GM21360 (cell line): ENCODE data around the gene MYRF.

Source experiments
- ATAC-seq: cut with Tn5 transposase; IDR thresholded peaks from one replicate; pipeline ENCODE4 v1.9.1; 2021; ENCODE audit warnings: mild to moderate bottlenecking, moderate library complexity; ENCODE audit not compliant: unreplicated experiment

The MYRF gene

DNA sequence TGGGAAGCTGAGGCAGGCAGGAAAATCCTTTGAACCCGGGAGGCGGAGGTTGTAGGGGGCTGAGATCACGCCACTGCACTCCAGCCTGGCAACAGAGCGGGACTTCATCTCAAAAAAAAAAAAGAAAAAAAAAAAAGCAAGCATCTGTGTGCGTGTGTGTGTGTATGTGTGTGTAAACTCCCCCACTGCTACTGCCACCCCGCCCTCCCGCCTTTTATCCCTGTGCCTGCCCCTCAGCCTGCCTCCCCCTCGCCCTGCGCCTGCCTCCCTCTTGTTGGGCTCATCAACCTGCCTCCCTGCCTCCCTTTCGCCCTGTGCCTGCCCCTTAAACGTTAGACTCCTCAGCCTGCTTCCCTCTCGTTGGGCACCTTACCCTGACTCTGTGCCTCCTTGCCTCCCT is 22.0 kb downstream of the MYRF start:
- ATAC-seq, result no peak

DNA sequence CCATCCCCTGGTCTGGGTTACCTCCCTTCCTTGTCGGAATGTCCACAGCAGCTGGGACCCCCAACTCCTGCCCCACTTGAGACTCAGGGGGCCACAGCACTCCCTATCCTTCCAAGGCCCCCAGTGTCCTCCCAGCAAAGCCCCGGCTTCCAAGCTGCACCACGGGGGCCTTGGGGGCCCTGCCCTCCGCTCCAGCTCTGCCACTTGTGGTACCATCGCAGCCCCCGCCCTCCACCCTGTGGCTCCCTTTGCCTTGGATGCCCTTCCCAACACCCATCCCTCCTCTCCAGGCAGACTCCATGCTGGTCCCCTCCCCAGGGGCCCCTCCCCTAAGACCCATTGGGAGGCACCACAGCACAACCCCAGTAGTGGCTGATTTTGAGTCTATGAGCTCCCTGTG is 22.7 kb downstream of the MYRF start:
- ATAC-seq, result no peak

DNA sequence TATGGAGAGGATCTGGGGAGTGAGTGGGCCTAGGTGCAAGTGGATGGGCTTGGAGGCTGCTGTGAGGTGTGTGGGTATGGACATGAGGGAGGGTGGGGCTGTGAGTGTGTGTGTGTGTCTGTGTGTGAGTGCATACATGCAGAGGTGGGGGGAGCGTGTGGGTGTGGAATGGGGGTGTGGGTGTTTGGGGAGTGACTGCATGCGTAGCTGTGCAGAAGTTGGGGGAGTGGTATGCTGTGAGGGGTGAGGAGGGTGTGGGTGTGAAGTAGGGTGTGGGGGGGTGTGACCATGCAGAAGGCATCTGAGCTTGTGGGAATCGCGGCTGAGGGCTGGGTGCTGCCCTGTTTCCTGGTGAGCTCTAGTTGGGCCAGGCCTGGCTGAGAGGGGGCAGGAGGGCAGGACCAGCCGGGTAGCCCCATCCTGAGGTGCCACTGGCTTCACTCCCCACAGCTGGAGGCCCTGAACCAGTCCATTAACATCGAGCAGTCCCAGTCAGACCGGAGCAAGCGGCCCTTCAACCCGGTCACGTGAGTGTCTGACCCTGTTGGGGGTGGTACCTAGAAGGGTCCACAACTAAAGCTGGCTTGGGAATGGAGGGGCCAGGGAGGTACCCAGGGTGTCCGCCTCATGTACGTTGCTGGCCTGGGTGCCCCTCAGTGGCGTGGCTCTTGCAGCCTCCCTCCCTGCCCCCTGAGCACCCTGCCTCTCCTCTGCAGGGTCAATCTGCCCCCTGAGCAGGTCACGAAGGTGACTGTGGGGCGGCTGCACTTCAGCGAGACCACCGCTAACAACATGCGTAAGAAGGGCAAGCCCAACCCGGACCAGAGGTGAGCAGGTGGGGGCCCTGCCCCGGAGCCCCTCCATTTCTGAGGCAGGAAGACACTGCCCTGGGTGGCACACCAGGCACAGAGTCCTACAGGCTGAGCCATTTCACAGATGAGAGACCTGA is 23.4 kb downstream of the MYRF start:
- no peak for ATAC-seq

DNA sequence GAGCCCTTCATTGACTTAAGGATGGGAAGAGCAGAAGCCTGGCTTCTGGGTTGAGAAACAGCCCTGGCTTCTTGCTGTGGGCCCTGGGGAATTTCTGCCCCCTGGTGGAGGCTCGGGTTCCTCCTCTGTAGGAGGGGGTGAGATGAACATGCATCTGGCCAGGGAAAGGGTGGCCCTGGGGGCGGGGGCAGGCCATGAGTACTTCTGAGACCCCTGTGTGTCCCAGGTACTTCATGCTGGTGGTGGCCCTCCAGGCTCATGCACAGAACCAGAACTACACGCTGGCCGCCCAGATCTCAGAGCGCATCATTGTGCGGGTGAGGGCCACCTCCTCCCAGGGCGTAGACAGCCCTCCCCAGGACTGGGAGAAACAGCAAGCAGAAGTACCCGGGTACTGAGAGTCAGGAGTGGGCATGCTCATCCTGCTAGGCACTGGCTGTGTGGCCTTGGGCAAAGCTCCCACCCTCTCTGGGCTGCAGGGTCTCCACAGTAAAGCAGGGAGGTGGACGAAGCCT is 24.2 kb downstream of the MYRF start:
- no peak for ATAC-seq

DNA sequence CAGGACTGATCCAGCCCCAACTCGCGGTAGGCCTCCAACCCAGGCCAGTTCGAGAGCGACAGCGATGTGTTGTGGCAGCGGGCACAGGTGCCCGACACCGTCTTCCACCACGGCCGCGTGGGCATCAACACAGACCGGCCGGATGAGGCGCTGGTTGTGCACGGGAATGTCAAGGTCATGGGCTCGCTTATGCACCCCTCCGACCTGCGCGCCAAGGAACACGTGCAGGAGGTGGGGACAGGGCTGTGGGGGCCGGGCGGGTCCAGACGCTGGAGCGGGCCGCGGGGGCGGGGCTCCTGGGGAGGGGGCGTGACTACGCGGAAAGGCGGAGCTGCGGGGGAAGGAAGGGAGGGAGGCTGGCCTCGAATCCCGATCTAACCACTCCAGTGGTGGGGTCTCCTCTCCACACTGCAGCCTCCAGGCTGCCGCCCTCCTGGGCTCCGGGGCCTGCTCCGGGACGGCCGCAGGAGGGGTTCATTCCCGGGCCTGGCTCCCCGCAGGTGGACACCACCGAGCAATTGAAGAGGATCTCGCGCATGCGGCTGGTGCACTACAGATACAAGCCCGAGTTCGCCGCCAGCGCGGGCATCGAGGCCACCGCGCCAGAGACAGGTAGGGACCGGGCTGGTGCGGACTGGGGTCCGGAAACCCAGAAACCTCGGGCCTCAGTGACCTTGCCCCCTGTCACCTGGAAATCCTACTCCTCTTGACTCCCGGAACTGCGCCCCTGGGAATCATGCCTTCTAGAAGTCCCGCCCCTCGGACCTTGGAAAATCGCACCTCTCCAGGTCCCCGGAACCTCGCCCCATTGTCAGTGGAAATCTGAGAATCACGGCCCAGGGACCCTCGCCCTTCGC is 25.0 kb downstream of the MYRF start:
- ATAC-seq, result no peak

DNA sequence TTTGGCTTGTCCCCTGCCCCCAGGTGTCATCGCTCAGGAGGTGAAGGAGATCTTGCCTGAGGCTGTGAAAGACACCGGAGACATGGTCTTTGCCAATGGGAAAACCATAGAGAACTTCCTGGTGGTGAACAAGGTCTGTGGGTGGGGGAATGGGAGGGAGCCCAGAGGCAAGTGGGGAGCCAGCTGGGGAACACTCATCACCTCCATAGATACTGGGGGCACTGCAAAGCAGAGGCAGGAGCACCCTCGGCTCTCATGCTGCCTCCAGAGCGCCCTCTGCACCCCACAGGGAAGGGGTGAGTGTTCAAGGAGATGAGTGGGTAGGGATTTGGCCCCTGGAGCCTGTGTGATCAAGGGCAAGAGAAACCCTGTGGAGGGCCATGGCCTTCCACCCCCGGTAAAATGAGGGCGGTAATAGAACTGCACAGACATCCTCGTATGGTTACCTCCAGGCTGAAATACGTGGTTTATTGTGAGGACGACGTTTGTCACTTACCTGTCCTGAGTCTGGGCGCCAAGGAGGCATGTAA is 26.0 kb downstream of the MYRF start:
- ATAC-seq, result no peak

DNA sequence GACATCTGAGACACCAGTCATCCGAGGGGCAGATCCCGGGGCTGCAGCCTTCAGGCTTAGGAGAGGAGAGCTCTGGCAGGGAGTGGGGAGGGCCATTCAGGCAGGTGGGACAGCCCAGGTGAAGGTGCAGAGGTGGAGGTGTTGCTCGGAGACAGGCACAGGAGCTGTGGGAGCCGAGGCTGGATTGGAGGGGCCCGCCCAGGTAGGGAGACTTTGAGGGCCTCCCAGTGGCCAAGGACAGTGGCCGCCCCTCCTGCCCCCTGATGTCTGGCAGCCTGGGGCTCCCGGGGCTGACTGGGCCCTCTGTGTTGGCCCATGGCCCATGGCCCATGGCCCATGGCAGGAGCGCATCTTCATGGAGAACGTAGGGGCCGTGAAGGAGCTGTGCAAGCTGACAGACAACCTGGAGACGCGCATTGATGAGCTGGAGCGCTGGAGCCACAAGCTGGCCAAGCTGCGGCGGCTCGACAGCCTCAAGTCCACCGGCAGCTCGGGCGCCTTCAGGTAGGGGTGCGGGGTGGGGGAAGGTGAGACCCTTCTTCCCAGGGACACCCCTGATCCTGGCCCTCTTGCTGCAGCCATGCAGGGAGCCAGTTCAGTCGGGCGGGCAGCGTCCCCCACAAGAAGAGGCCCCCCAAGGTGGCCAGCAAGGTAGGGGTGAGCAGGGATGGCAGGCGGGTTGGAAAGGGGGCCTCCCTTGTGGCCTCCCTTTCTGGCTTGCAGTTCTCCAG is 26.6 kb downstream of the MYRF start:
- ATAC-seq, result no peak

DNA sequence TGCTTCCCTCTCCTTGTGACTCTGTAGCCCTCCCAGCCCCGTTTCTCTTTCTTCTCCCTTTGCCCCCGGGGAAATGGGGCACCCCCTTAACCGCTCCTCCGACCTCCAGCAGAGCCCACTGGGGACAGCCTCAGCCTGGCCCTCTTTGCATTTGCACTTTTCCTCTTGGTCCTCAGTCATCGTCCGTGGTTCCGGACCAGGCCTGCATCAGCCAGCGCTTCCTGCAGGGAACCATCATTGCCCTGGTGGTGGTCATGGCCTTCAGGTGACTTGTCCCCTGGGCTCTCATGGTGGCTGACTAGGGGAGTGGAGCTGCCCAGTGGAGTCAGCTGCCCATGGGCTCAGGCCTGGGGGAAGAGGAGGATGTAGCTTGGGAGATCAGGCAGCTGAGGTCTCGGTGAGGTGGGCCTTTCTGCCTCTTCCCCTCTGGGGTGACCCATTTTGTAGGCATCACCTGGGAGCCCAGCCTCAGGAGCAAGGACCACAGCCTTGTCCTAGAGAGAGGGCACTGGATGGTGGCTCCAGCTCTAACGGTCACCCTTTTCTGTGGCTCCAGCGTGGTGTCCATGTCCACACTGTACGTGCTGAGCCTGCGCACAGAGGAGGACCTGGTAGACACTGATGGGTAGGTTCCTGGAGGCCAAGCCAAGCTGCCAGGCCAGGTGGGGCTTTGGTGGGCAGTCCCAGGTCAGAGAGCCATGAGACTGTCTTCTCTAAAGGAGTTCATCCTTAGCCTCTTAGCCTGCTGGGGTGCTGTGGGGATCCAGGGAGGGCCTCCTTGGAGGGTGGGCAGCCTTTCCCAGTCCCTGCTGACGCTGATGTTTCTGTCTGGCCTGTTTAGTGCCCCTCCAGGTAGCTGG is 27.5 kb downstream of the MYRF start:
- ATAC-seq, result no peak

DNA sequence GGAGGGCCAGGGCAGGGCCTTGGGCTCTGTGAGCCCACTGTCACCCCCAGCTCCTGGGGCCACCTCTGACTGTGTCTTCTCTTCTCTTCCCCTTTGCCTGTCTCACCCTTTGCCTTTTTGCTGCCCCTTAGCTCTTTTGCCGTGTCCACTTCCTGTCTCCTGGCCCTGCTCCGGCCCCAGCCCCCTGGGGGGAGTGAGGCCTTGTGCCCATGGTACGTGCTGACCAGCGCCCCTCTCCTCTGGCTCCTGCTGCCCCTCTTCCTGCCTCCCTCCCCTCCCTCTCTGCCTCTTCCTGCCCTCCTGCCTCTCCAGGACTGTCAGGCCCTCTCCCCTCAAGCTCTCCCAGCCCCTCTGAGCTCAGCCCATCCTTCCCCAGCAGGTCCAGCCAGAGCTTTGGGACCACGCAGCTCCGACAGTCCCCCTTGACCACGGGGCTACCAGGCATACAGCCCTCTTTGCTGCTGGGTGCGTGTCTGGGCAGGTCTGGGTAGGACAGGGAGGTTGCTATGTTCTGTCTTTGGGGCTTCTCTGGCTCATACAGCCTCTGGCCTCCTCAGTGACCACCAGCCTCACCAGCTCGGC is 28.2 kb downstream of the MYRF start:
- ATAC-seq, result no peak

DNA sequence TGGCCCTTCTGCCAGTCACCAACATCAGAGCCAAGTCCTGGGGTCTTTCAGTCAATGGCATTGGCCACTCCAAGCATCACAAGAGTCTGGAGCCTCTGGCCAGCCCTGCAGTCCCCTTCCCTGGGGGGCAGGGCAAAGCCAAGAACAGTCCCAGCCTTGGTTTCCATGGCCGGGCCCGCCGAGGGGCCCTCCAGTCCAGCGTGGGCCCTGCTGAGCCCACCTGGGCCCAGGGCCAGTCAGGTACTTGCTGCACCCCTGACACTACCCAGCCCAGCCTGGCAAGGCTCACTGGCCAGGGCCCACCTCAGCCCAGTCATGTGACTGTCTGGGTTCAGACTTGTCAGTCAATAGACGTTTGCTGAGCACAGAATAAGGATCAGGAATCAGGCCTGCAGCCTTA is 29.1 kb downstream of the MYRF start:
- no peak for ATAC-seq

DNA sequence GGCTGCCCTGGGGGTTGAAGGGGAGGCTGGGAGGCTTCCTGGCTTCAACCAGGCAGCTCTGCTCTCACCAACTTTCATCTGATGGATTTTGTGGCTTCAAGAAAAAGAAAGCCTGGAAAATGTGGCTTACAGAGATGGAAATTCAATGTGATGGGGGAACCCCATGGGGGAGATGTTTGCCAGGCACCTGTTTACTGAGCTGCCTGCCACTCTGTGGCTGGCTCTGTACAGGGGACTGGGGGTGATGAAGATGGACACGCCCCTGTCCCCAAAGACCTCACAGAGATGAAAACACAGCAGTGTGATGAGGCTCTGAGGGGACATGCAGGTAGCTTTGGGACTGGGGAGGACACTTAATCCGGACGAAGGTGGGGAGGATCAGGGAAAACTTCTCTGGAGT is 29.9 kb downstream of the MYRF start:
- no peak for ATAC-seq

DNA sequence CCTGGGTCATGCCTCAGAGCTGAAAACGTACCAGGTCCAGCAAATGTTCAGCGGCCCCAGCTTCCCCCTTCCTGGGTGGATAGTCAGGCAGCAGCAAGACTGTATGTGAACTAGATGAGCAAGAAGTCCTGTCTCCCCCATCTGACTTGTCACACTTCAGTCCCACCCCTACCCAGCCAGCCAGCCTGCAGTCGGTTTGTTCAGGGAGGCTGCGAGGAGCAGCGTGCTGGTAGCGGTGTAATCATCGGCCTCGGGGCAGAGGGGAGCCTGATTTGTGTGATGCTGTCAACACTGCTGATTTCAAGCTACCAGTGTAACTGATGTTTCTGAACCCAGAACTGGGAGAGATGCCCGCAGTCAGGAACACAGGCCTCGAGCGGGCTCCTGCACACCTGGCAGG is 30.4 kb downstream of the MYRF start:
- ATAC-seq, result no peak

DNA sequence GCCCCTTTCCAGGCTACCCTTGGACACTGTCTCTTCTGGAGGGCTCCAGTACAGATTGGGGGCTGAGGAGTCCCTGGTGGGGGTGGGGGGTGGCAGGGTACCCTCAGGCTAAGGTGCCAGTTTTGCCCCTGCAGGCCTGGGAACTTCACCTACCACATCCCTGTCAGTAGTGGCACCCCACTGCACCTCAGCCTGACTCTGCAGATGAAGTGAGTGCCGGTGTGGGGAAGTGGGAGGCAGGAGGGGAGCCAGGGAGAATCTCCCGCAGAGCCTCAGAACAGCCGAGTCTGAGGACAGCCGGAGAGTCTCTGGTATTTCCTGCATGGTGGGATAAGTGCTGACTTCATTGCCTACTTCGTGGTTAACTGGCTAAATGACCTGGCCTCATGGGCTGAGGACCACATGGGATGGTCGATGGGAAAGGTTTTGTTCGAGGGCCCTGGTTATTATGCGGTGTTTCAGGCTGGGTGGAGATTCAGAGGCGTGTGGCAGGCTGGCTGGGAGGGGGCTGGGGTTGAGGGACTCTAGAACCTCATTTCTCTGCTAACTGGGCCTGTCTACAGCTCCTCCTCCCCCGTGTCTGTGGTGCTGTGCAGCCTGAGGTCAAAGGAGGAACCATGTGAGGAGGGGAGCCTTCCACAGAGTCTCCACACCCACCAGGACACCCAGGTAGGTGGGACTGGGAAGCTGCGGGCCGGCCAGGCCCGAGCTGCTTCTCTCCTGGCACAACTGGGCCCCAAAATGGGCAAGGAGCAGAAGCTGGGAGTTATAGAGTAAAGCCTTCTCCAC is 31.5 kb downstream of the MYRF start:
- ATAC-seq, result no peak

DNA sequence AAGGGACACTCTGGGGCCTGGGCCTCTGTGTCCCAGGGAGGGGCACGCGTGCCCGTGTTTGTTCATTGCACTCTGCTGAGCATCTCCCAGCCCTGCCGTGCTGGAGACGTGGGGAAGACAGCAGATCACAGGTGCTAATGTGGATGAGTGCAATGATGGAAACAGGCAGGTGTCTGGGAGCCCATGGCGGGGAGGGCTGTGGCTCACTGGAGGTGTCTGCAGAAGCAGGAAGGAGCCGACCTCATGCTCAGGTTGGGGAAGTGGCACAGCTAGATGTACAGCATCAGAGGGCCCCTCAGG is 32.0 kb downstream of the MYRF start:
- no peak for ATAC-seq

DNA sequence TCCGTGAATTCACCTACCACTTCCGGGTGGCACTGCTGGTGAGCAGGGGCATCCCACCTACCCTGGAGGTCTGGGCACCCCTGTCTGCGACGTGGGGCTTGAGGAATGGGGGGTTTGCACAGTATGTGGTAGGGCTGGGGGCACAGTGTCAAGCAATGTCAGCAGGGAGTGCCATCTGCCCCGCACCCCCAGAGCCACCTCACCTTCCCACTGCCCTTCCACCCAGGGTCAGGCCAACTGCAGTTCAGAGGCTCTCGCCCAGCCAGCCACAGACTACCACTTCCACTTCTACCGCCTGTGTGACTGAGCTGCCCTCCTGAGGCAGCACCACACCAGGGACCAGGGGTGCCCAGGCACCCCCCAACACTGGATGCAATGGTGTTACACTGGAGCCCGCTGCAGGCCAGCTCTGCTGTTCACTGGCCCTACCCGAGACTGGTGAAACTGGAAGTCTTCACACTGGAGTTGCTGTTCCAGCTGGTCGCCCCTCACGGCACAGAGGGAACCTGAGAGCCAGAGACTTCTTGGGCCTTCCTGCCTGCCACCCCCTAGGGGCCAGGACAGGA is 33.5 kb downstream of the MYRF start:
- ATAC-seq, result no peak

DNA sequence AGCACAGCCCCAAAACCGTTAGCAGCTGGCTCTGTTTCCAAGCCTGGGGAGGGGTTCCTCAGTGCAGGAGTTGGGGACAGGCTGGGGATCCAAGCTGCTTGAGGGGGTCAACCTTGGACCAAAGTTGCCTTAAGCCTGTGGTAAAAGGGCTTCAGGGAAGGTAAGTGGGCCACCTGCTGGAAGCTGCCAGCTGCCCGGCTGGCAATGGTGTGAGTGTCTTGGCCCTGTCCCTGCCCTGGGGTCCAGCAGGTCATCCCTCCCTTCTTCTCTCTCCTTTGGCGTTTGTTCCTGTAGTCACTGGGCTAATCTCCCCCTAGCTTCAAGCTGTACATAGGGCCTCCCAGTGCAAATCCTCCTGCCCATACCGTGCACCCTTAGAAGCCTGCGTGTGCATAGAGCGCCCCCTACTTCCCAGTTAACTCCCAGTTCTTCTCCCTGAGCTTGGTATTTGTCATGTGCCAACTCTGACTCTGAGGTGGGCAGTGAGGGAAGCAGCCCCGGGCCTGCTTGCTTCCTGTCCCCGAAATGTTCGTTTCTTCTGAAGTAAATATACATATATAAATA is 35.6 kb downstream of the MYRF start:
- no peak for ATAC-seq

DNA sequence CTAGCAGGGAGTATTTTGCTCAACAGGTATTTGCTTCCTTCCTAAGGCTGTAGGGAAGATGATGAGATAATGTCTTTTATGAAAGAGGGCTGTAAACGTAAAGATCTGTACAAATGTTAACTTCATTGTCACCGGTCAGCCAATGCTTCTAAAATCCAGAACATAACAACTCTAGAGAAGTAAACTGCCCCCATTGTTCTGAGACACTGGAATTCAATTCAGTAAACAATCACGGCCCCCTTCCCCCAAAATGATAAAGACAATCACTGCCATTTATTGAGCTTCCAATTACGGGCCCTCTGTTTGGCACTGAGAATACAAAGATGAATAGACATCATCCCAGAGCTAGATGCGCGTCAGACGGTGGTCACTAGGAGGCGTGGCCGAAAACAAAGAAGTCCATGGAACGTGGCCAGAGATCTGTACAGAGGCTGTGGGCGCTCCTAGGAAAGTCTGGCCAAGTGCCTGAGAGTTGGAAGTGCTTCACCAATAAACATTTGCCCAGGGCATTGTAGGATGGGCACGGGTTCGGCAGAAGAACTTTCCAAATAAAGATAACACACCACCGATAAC is 39.4 kb downstream of the MYRF start:
- ATAC-seq, result no peak
